ENCODE data around the gene NPHS1.

The NPHS1 gene

DNA sequence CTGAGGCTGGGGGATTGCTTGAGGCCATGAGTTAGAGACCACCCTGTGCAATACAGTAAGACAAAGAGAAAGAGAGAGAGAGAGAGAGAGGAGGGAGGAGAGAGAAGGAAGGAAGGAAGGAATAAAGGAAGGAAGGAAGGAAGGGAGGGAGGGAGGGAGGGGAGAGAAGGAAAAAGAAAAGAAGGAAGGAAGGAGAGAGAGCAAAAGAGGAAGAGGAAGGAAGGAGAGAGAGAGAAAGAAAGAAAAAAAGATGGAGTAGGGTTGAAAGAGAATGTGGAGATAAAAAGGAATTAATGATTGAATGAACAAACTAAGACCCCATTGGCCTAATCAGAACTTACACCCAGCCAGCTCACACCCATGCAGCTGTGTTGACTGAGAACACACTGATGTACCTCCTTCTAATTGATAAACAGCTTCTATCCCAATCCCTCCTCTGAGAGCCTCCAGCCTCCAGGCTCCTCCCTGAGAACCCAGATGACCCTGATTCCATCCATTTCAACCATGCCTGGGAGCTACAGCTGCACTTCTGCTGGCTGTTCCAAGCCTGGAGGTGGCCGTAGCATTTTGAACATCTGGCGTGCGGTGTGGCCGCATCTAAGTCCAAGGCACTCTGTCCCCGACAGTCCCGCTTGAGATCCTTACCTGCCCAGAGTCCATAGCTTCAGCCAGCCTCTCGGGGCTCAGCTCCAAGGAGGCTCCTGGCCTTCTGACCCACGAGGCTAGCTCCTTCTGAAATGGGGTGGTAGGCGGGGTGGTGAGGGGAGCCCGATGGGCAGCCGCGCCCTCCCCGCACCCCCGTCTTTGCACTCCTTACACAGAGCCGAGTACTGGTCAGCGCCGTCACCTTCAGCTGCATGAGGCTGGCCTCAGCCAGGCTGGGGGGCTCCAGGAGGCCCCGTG lies 40.7 kb downstream of the NPHS1 start:
- no peak overlapping the region for H3K27ac ChIP-seq (ENCODE audit: extremely low read depth, low read depth, low read length)
- no peak overlapping the region for H3K4me3 ChIP-seq (ENCODE audit: low read depth, low read length)
- no peaks in the 10 kb centered on the region for H3K36me3 ChIP-seq (ENCODE audit: control insufficient read depth in 2 of 2, insufficient read depth in 1 of 2, low read length in 2 of 2)
- TF ChIP-seq PRDM1 (tag by site-specific recombination; IDR thresholded peaks at IDR 0.05) (0 out of 2 replicates have a peak, but pooled peaks have one; percentile 19), KLF1 (tag by site-specific recombination; IDR thresholded peaks at IDR 0.05) (no peak), ZBTB17 (tag by site-specific recombination; IDR thresholded peaks at IDR 0.05) (peak; percentile 95), OSR2 (tag by site-specific recombination; IDR thresholded peaks at IDR 0.05) (no peak), ZBTB7A (tag by site-specific recombination; IDR thresholded peaks at IDR 0.05; ENCODE audit: low read depth) (0 out of 2 replicates have a peak, but pooled peaks have one; percentile 51), SP3 (tag by site-specific recombination; IDR thresholded peaks at IDR 0.05) (no peak), ZNF426 (tag by site-specific recombination; IDR thresholded peaks at IDR 0.05) (no peak), ZNF366 (tag by site-specific recombination; conservative IDR thresholded peaks at IDR 0.05) (peak; percentile 85)
- TF ChIP-seq, protein P1, sequence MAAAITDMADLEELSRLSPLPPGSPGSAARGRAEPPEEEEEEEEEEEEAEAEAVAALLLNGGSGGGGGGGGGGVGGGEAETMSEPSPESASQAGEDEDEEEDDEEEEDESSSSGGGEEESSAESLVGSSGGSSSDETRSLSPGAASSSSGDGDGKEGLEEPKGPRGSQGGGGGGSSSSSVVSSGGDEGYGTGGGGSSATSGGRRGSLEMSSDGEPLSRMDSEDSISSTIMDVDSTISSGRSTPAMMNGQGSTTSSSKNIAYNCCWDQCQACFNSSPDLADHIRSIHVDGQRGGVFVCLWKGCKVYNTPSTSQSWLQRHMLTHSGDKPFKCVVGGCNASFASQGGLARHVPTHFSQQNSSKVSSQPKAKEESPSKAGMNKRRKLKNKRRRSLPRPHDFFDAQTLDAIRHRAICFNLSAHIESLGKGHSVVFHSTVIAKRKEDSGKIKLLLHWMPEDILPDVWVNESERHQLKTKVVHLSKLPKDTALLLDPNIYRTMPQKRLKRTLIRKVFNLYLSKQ (tag by site-specific recombination; IDR thresholded peaks at IDR 0.05; ENCODE audit: borderline replicate concordance): no peak
- ChIA-PET POLR2A (interaction anchor here (1.3 kb wide), 1 partner anchor 63 kb away, joined by 5 read pairs; the partner anchor contains the start of gene LIN37), CTCF (interaction anchor here (1.2 kb wide), 1 partner anchor 8 kb away, joined by 5 read pairs; no protein-coding TSS in a partner anchor)
- no peaks in the 10 kb centered on the region for H3K9me3 ChIP-seq (ENCODE audit: control insufficient read depth, insufficient read depth, low read depth, low read length)
- H3K4me1 ChIP-seq (ENCODE audit: control insufficient read depth, insufficient read depth, low read length): 0 out of 2 replicates have a peak, but pooled peaks cover 2% of the 10 kb centered on the region

DNA sequence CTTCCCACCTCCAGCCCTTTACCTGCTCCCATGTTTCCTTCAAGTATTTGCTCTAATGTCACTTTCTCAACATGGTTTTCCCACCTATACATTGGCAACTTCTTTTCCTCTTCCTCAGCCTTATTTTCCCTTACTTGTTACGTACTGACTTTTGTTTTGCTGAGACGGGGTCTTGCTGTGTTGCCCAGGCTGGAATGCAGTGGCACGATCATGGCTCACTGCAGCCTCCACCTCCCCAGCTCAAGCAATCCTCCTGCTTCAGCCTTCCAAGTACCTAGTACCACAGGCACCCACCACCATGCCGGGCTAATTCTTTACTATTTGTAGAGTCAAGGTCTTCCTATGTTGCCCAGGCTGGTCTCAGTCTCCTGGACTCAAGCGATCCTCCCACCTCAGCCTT lies 44.7 kb downstream of the NPHS1 start:
- Histone ChIP-seq H3K9me3 (ENCODE audit: control insufficient read depth, insufficient read depth, low read depth, low read length) (no peaks in the 10 kb centered on the region), H3K27ac (ENCODE audit: extremely low read depth, low read depth, low read length) (no peak overlapping the region)
- TF ChIP-seq ZNF19 (tag by site-specific recombination; IDR thresholded peaks at IDR 0.05; ENCODE audit: low read depth) (no peak), ZNF121 (tag by site-specific recombination; IDR thresholded peaks at IDR 0.05) (peak; percentile 98), ZBTB17 (tag by site-specific recombination; IDR thresholded peaks at IDR 0.05) (no peak)

DNA sequence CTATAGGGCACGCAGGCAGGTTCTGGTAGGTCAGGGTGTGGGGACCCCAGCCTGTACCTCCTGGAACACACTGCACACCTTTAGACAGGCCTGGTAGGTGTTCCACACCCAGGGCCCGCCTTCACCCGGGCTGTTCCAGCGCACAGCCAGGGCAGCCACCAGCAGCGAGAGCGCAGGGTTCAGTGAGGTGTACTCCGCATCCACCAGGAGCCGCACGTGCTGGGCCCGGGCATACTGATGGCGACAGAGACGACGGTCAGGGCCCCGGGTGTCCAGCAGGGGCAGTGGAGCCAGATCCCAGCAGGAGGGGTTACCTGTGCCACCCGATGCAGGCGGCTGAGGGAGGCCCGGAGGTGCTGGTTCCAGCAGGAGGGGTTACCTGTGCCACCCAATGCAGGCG lies 45.7 kb downstream of the NPHS1 start:
- no peaks in the 10 kb centered on the region for H3K9me3 ChIP-seq (ENCODE audit: control insufficient read depth, insufficient read depth, low read depth, low read length)
- H3K4me1 ChIP-seq (ENCODE audit: control insufficient read depth, insufficient read depth, low read length): 0 out of 2 replicates have a peak, but pooled peaks cover under 1% of the 10 kb centered on the region
- ChIA-PET POLR2A (no interaction called here), CTCF (interaction anchor here (0.6 kb wide), 1 partner anchor 321 kb away, joined by 3 read pairs; no protein-coding TSS in a partner anchor)
- H3K27ac ChIP-seq (ENCODE audit: extremely low read depth, low read depth, low read length): no peak overlapping the region
- H3K36me3 ChIP-seq (ENCODE audit: control insufficient read depth in 2 of 2, insufficient read depth in 1 of 2, low read length in 2 of 2): no peaks in the 10 kb centered on the region
- H3K4me3 ChIP-seq (ENCODE audit: low read depth, low read length): no peak overlapping the region
- TF ChIP-seq KLF16 (tag by site-specific recombination; IDR thresholded peaks at IDR 0.05) (no peak), GLIS2 (tag by site-specific recombination; IDR thresholded peaks at IDR 0.05) (no peak), ZNF560 (tag by site-specific recombination; IDR thresholded peaks at IDR 0.05; ENCODE audit: borderline replicate concordance) (no peak), ZNF785 (tag by site-specific recombination; IDR thresholded peaks at IDR 0.05) (no peak), ZNF354C (tag by site-specific recombination; IDR thresholded peaks at IDR 0.05; ENCODE audit: borderline replicate concordance, low read depth) (no peak), GLI2 (tag by site-specific recombination; IDR thresholded peaks at IDR 0.05; ENCODE audit: borderline replicate concordance, low read depth) (no peak), ZNF302 (tag by site-specific recombination; IDR thresholded peaks at IDR 0.05; ENCODE audit: low read depth) (no peak), ZNF121 (tag by site-specific recombination; IDR thresholded peaks at IDR 0.05) (no peak)

More for the DNA sequence above, 44.7 kb downstream of the NPHS1 start:
- 0 out of 2 replicates have a peak, but pooled peaks cover 2% of the 10 kb centered on the region for H3K4me1 ChIP-seq (ENCODE audit: control insufficient read depth, insufficient read depth, low read length)
- ChIA-PET POLR2A (no interaction called here), CTCF (interaction anchor here (1.1 to 2.9 kb wide), 3 partner anchors 12 to 27 kb away, joined by 3 to 10 read pairs (median 3); no protein-coding TSS in a partner anchor)
- H3K4me3 ChIP-seq (ENCODE audit: low read depth, low read length): no peak overlapping the region
- no peaks in the 10 kb centered on the region for H3K36me3 ChIP-seq (ENCODE audit: control insufficient read depth in 2 of 2, insufficient read depth in 1 of 2, low read length in 2 of 2)

All from HEK293 (cell line).